ENCODE measurements around the gene PCSK2. TPM values are rescaled to one million over a fixed set of nuclear protein-coding genes. Genes with fewer than 3 reads are reported as not detected.

PCSK2 gene
- total and polyA plus RNA-seq, 2 donors (not counting 3 experiments of a cell fraction or from before 2014, with no cell fraction given): not detected

GRCh38 chr20:17197041-17197440 lies 29.8 kb upstream of the PCSK2 start:
- no peak for DNase-seq (ENCODE audit: low read depth, low spot score)
- dilution Hi-C loops (cut with MboI; ENCODE audit: extremely low pct_ligation_motif_present, low sequenced_read_pairs): no loop called here

More at GRCh38 chr20:17197041-17197440, 29.8 kb upstream of the PCSK2 start:
- Histone ChIP-seq H3K4me3 (replicated peaks in 1 of 3; ENCODE audit: insufficient read depth in 1 of 3, low read depth in 1 of 3, low read length in 3 of 3) (no peak overlapping the region), H3K27ac (ENCODE audit: insufficient read depth, low read depth, low read length) (no peak overlapping the region), H4K20me1 (replicated peaks; ENCODE audit: control insufficient read depth, extremely low read depth, insufficient read depth, low read length) (no peaks in the 10 kb centered on the region), H2AFZ (ENCODE audit: low read depth, low read length) (no peak overlapping the region), H3K27me3 (ENCODE audit: control insufficient read depth in 2 of 2, insufficient read depth in 2 of 2, low read length in 2 of 2) (no peaks in the 10 kb centered on the region), H3K9me3 (replicated peaks; ENCODE audit: control insufficient read depth, insufficient read depth, low read length) (no peaks in the 10 kb centered on the region), H3K9ac (replicated peaks; ENCODE audit: extremely low read depth, insufficient read depth, low read length) (no peak overlapping the region), H3K36me3 (ENCODE audit: control insufficient read depth in 2 of 2, extremely low read depth in 1 of 2, insufficient read depth in 2 of 2, low read length in 2 of 2) (no peaks in the 10 kb centered on the region), H3K4me2 (ENCODE audit: insufficient read depth, low read length) (no peak overlapping the region), H3K79me2 (ENCODE audit: control insufficient read depth, insufficient read depth, low read length) (no peaks in the 10 kb centered on the region), H3K4me1 (ENCODE audit: control insufficient read depth, extremely low read depth, insufficient read depth, low read length) (no peaks in the 10 kb centered on the region), H3K9me1 (replicated peaks; ENCODE audit: control insufficient read depth, extremely low read depth, insufficient read depth, low read length) (no peaks in the 10 kb centered on the region)
- POLR2A ChIA-PET: no interaction called here
- FAIRE-seq: no peak
- intact Hi-C loops (cut with micrococcal nuclease): no loop called here
- CTCF ChIA-PET: no interaction called here
- TF ChIP-seq POLR2AphosphoS5 (IDR thresholded peaks at IDR 0.05; ENCODE audit: insufficient read depth, low read depth, low read length) (no peak), MYC (IDR thresholded peaks at IDR 0.05; ENCODE audit: low read depth, low read length) (no peak), JUN (IDR thresholded peaks at IDR 0.05; ENCODE audit: borderline replicate concordance, insufficient read depth, insufficient read length, low read depth) (no peak), EZH2 (IDR thresholded peaks at IDR 0.05; ENCODE audit: borderline replicate concordance, low read depth, low read length, severe bottlenecking) (no peak), FOS (IDR thresholded peaks at IDR 0.05; ENCODE audit: borderline replicate concordance, insufficient read depth, low read length) (no peak), MAX (IDR thresholded peaks at IDR 0.05; ENCODE audit: insufficient read depth, insufficient read length) (no peak), POLR2A (IDR thresholded peaks at IDR 0.05; ENCODE audit: low read depth, low read length) (no peak), GATA2 (IDR thresholded peaks at IDR 0.05; ENCODE audit: insufficient read depth, insufficient read length, low read depth, low read length) (no peak)
- TF ChIP-seq, protein P1, sequence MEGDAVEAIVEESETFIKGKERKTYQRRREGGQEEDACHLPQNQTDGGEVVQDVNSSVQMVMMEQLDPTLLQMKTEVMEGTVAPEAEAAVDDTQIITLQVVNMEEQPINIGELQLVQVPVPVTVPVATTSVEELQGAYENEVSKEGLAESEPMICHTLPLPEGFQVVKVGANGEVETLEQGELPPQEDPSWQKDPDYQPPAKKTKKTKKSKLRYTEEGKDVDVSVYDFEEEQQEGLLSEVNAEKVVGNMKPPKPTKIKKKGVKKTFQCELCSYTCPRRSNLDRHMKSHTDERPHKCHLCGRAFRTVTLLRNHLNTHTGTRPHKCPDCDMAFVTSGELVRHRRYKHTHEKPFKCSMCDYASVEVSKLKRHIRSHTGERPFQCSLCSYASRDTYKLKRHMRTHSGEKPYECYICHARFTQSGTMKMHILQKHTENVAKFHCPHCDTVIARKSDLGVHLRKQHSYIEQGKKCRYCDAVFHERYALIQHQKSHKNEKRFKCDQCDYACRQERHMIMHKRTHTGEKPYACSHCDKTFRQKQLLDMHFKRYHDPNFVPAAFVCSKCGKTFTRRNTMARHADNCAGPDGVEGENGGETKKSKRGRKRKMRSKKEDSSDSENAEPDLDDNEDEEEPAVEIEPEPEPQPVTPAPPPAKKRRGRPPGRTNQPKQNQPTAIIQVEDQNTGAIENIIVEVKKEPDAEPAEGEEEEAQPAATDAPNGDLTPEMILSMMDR (IDR thresholded peaks at IDR 0.05; ENCODE audit: extremely low read depth in 1 of 2, insufficient read depth in 1 of 2, low read depth in 1 of 2, low read length in 2 of 2): no peak
- no TSS peak for BruUV-seq (replicated peaks)

Data from endothelial cell of umbilical vein (primary cell).